ENCODE results near the gene RBSN. TPM values are rescaled to one million over a fixed set of nuclear protein-coding genes. Genes with fewer than 3 reads are reported as not detected.
A peak's percentile ranks its signal among the peaks of the same experiment; 100 is the strongest.

Gene RBSN
- total and polyA plus RNA-seq, 7 experiments from 2014 or later: 20.5 to 54.4 (median 39.0) TPM

- DNase-seq: no peak
- ATAC-seq: no peak
- H3K4me3 ChIP-seq (ENCODE audit: low read length): no peak overlapping the region
- no peaks in the 10 kb centered on the region for H3K27me3 Mint-ChIP-seq
- peaks cover 5 to 13% (median 7%) of the 10 kb centered on the region in 7 donors for H3K4me1 Mint-ChIP-seq
- H3K36me3 Mint-ChIP-seq: peaks cover 30 to 59% (median 42%) of the 10 kb centered on the region in 5 donors
- intact Hi-C loops (cut with micrococcal nuclease): no loop called here
- no peaks in the 10 kb centered on the region for H3K4me1 ChIP-seq (ENCODE audit: control insufficient read depth in 2 of 2, insufficient read depth in 2 of 2, low read length in 2 of 2)
- no peaks in the 10 kb centered on the region for H3K9me3 ChIP-seq (ENCODE audit: control insufficient read depth in 2 of 3, low read length in 3 of 3)
- no peak overlapping the region for H3K4me3 Mint-ChIP-seq
- ChIA-PET POLR2A (no interaction called here), CTCF (no interaction called here)
- H3K36me3 ChIP-seq (ENCODE audit: control insufficient read depth in 2 of 3, insufficient read depth in 3 of 3, low read length in 3 of 3): peaks cover 11 to 78% (median 21%) of the 10 kb centered on the region in 3 experiments
- no peak overlapping the region for H3K27ac ChIP-seq (ENCODE audit: low read depth, low read length)
- no peaks in the 10 kb centered on the region for H3K27me3 ChIP-seq (ENCODE audit: control insufficient read depth in 2 of 2, insufficient read depth in 2 of 2, low read length in 2 of 2)
- no peaks in the 10 kb centered on the region for H3K9me3 Mint-ChIP-seq
- H3K27ac Mint-ChIP-seq: no peak overlapping the region
Observed at GRCh38 chr3:15086263-15086662, 12.7 kb downstream of the RBSN start.

DNA sequence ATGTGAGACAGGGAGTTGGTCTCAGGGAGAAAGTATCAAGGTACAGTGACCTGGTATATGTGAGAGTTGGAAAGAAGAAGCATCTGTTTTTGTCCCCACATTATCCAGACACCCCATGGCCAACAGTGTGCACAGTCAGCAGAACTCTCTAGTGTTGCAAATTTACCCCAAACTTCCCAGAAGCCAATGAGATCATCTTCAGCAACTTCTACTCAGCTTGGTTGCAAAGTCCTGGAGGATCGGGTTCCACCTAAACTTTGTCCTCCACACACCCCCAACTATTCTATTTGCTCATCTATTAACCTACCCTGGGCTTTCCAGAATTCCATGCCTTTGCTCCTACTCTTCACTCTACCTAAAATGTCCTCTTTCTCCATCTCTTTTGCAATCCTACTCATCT, 15.7 kb downstream of the RBSN start:
- H3K36me3 Mint-ChIP-seq: peaks cover 40 to 64% (median 45%) of the 10 kb centered on the region in 5 donors
- H3K27ac Mint-ChIP-seq: peak overlapping the region in 2 of 9 donors; percentile 2 to 62
- Histone ChIP-seq H3K27ac (ENCODE audit: low read depth, low read length) (no peak overlapping the region), H3K27me3 (ENCODE audit: control insufficient read depth in 2 of 2, insufficient read depth in 2 of 2, low read length in 2 of 2) (no peaks in the 10 kb centered on the region), H3K9me3 (ENCODE audit: control insufficient read depth in 2 of 3, low read length in 3 of 3) (no peaks in the 10 kb centered on the region), H3K4me3 (ENCODE audit: low read length) (no peak overlapping the region), H3K4me1 (ENCODE audit: control insufficient read depth in 2 of 2, insufficient read depth in 2 of 2, low read length in 2 of 2) (no peaks in the 10 kb centered on the region), H3K36me3 (ENCODE audit: control insufficient read depth in 2 of 3, insufficient read depth in 3 of 3, low read length in 3 of 3) (peaks cover 11 to 92% (median 27%) of the 10 kb centered on the region in 3 experiments)
- ChIA-PET CTCF (interaction anchor here (0.9 kb wide), 1 partner anchor 167 kb away, joined by 3 read pairs; no protein-coding TSS in a partner anchor), POLR2A (interaction anchor here (0.7 kb wide), 1 partner anchor 11 kb away, joined by 3 read pairs; no protein-coding TSS in a partner anchor)
- no peaks in the 10 kb centered on the region for H3K9me3 Mint-ChIP-seq
- intact Hi-C loops (cut with micrococcal nuclease): no loop called here
- H3K4me1 Mint-ChIP-seq: peaks cover 0 to 17% (median 4%) of the 10 kb centered on the region in 7 donors
- H3K4me3 Mint-ChIP-seq: peak overlapping the region in 1 of 10 donors; percentile 12
- DNase-seq: no peak
- ATAC-seq: no peak
- H3K27me3 Mint-ChIP-seq: no peaks in the 10 kb centered on the region

DNA sequence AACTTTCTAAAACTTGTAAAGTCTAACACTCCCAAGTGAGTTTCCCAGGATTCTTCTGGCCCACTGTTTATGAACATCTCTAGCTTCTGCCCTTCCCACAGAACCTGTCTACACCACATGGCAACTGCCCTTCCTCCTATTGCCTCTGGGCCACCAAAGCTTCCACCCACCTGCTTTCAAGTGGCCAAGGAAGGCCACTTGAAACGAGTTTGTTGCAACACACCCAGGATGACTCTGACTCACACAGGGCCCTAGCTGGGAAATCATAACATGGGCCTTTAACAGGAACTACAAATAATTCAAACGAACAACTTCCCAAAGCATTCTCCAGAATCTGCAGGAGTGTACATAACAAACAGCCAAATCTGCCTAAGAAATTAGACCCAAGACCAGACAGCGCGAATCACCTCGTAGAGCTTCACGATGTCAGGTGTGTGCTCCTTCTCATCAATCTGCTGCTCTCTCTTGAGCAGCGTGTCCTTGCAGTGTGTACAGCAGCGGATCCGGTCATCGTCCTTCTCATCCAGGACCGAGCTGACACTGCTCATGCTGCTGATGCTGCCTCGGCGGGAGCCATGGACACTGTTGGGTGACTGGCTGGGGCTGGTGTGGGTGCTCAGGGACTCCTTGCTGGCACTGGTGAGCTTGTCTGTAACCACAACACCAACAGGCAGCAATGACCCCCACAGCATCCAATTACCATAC, 16.8 kb downstream of the RBSN start:
- H3K4me1 Mint-ChIP-seq: peaks cover 0 to 17% (median 0%) of the 10 kb centered on the region in 7 donors
- H3K27ac Mint-ChIP-seq: peak overlapping the region in 3 of 9 donors; percentile 6 to 51 (median 27)
- H3K9me3 Mint-ChIP-seq: no peaks in the 10 kb centered on the region
- no peak overlapping the region for H3K4me3 Mint-ChIP-seq
- Histone ChIP-seq H3K27me3 (ENCODE audit: control insufficient read depth in 2 of 2, insufficient read depth in 2 of 2, low read length in 2 of 2) (no peaks in the 10 kb centered on the region), H3K4me3 (ENCODE audit: low read length) (no peak overlapping the region), H3K4me1 (ENCODE audit: control insufficient read depth in 2 of 2, insufficient read depth in 2 of 2, low read length in 2 of 2) (no peaks in the 10 kb centered on the region), H3K27ac (ENCODE audit: low read depth, low read length) (no peak overlapping the region), H3K9me3 (ENCODE audit: control insufficient read depth in 2 of 3, low read length in 3 of 3) (no peaks in the 10 kb centered on the region), H3K36me3 (ENCODE audit: control insufficient read depth in 2 of 3, insufficient read depth in 3 of 3, low read length in 3 of 3) (peaks cover 22 to 95% (median 36%) of the 10 kb centered on the region in 3 experiments)
- intact Hi-C loops (cut with micrococcal nuclease): no loop called here
- no peaks in the 10 kb centered on the region for H3K27me3 Mint-ChIP-seq
- ChIA-PET CTCF (interaction anchor here (0.6 to 0.9 kb wide), 2 partner anchors 166 to 476 kb away, joined by 3 read pairs; no protein-coding TSS in a partner anchor), POLR2A (no interaction called here)
- H3K36me3 Mint-ChIP-seq: peaks cover 45 to 68% (median 53%) of the 10 kb centered on the region in 5 donors
- DNase-seq (no peak), ATAC-seq (peak; percentile 29)

GRCh38 chr3:15079091-15079490, 19.9 kb downstream of the RBSN start:
- Histone ChIP-seq H3K9me3 (ENCODE audit: control insufficient read depth in 2 of 3, low read length in 3 of 3) (no peaks in the 10 kb centered on the region), H3K27ac (ENCODE audit: low read depth, low read length) (no peak overlapping the region), H3K27me3 (ENCODE audit: control insufficient read depth in 2 of 2, insufficient read depth in 2 of 2, low read length in 2 of 2) (no peaks in the 10 kb centered on the region), H3K4me1 (ENCODE audit: control insufficient read depth in 2 of 2, insufficient read depth in 2 of 2, low read length in 2 of 2) (no peaks in the 10 kb centered on the region), H3K4me3 (ENCODE audit: low read length) (no peak overlapping the region), H3K36me3 (ENCODE audit: control insufficient read depth in 2 of 3, insufficient read depth in 3 of 3, low read length in 3 of 3) (peaks cover 26 to 95% (median 45%) of the 10 kb centered on the region in 3 experiments)
- Mint-ChIP-seq H3K9me3 (no peaks in the 10 kb centered on the region), H3K27me3 (no peaks in the 10 kb centered on the region), H3K4me1 (peaks cover 0 to 17% (median 0%) of the 10 kb centered on the region in 7 donors), H3K36me3 (peaks cover 35 to 75% (median 46%) of the 10 kb centered on the region in 5 donors), H3K4me3 (no peak overlapping the region), H3K27ac (no peak overlapping the region)
- ChIA-PET POLR2A (no interaction called here), CTCF (no interaction called here)
- intact Hi-C loops (cut with micrococcal nuclease): no loop called here
- ATAC-seq (no peak), DNase-seq (no peak)

GRCh38 chr3:15074500-15074899, 24.4 kb downstream of the RBSN start:
- ATAC-seq (no peak), DNase-seq (no peak)
- H3K36me3 Mint-ChIP-seq: peaks cover 11 to 54% (median 34%) of the 10 kb centered on the region in 5 donors
- H3K4me1 Mint-ChIP-seq: peaks cover 0 to 9% (median 5%) of the 10 kb centered on the region in 7 donors
- Histone ChIP-seq H3K27ac (ENCODE audit: low read depth, low read length) (no peak overlapping the region), H3K36me3 (ENCODE audit: control insufficient read depth in 2 of 3, insufficient read depth in 3 of 3, low read length in 3 of 3) (peaks cover 21 to 85% (median 22%) of the 10 kb centered on the region in 3 experiments), H3K27me3 (ENCODE audit: control insufficient read depth in 2 of 2, insufficient read depth in 2 of 2, low read length in 2 of 2) (no peaks in the 10 kb centered on the region), H3K4me3 (ENCODE audit: low read length) (no peak overlapping the region), H3K9me3 (ENCODE audit: control insufficient read depth in 2 of 3, low read length in 3 of 3) (no peaks in the 10 kb centered on the region), H3K4me1 (ENCODE audit: control insufficient read depth in 2 of 2, insufficient read depth in 2 of 2, low read length in 2 of 2) (no peaks in the 10 kb centered on the region)
- no peak overlapping the region for H3K27ac Mint-ChIP-seq
- no peak overlapping the region for H3K4me3 Mint-ChIP-seq
- H3K9me3 Mint-ChIP-seq: no peaks in the 10 kb centered on the region
- intact Hi-C loops (cut with micrococcal nuclease): no loop called here
- no peaks in the 10 kb centered on the region for H3K27me3 Mint-ChIP-seq
- POLR2A ChIA-PET: no interaction called here
- CTCF ChIA-PET: no interaction called here

- ATAC-seq (no peak), DNase-seq (no peak)
- Mint-ChIP-seq H3K4me3 (no peak overlapping the region), H3K27ac (peak overlapping the region in 1 of 9 donors; percentile 33), H3K36me3 (peaks cover 4 to 36% (median 22%) of the 10 kb centered on the region in 5 donors), H3K9me3 (no peaks in the 10 kb centered on the region), H3K4me1 (peaks cover 0 to 11% (median 4%) of the 10 kb centered on the region in 7 donors), H3K27me3 (no peaks in the 10 kb centered on the region)
- H3K27me3 ChIP-seq (ENCODE audit: control insufficient read depth in 2 of 2, insufficient read depth in 2 of 2, low read length in 2 of 2): no peaks in the 10 kb centered on the region
- intact Hi-C loops (cut with micrococcal nuclease): no loop called here
- CTCF ChIA-PET: interaction anchor here (1.0 kb wide), 1 partner anchor 27 kb away, joined by 4 read pairs; the partner anchor contains the start of gene RBSN
- no peaks in the 10 kb centered on the region for H3K4me1 ChIP-seq (ENCODE audit: control insufficient read depth in 2 of 2, insufficient read depth in 2 of 2, low read length in 2 of 2)
- H3K27ac ChIP-seq (ENCODE audit: low read depth, low read length): no peak overlapping the region
- POLR2A ChIA-PET: no interaction called here
- no peaks in the 10 kb centered on the region for H3K9me3 ChIP-seq (ENCODE audit: control insufficient read depth in 2 of 3, low read length in 3 of 3)
- peaks cover 9 to 59% (median 9%) of the 10 kb centered on the region in 3 experiments for H3K36me3 ChIP-seq (ENCODE audit: control insufficient read depth in 2 of 3, insufficient read depth in 3 of 3, low read length in 3 of 3)
- H3K4me3 ChIP-seq (ENCODE audit: low read length): no peak overlapping the region
Observed at GRCh38 chr3:15071699-15072098, 27.2 kb downstream of the RBSN start.

Measured in naive thymus-derived CD4-positive, alpha-beta T cell (primary cell).